Epithelial cell of prostate (primary cell): ENCODE data around the gene TMEM273.
A peak's percentile ranks its signal among the peaks of the same experiment; 100 is the strongest.

Experiments used
- DNase-seq: peaks from one replicate; pipeline ENCODE4 v3.0.0-alpha.2; 2011; ENCODE audit warnings: low read depth, low spot score
- H3K27ac ChIP-seq: fragments of 450-650 bp; 2 replicates; pipeline ENCODE4 v1.5.1; 2017; ENCODE audit warnings: mild to moderate bottlenecking

Gene TMEM273

DNA sequence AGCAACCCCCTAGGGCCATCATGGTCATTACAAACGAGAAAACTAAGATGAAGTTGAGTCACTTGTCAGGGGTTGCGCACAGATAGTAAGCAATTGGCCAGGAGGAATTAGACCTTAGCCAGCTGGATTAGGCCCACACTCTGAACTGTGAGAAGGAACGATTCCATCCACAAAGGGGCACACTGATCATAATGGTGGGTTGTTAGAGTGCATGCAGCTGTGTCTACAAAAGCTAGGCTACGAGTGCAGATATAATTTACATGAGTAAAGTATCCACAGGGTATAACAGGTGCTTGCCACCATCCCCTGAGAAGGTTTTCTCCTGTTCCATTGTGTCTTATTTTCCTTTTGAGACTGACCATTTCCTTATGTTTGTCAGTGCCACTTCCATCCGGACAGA, 37.8 kb downstream of the TMEM273 start:
- H3K27ac ChIP-seq: no peak overlapping the region
- DNase-seq: no peak

DNA sequence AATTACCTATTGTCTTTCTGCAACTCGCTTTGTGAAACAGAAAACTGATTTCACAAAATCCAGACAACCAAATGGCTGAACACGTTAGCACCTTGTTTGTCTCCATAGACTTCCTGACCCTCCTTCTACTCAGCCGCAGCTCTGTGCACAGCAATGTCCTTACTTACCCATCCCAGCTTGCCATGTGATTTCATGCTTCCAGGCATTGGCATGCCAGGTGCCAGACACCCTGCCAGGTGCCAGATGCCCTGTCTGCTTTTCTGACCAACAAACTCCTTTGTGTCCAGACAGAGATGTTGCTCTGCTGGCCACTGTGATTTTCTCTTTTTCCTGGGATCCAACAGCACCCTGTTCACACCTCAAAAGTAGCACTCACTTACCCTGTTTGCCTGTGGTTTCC, 38.3 kb downstream of the TMEM273 start:
- H3K27ac ChIP-seq: no peak overlapping the region
- no peak for DNase-seq

DNA sequence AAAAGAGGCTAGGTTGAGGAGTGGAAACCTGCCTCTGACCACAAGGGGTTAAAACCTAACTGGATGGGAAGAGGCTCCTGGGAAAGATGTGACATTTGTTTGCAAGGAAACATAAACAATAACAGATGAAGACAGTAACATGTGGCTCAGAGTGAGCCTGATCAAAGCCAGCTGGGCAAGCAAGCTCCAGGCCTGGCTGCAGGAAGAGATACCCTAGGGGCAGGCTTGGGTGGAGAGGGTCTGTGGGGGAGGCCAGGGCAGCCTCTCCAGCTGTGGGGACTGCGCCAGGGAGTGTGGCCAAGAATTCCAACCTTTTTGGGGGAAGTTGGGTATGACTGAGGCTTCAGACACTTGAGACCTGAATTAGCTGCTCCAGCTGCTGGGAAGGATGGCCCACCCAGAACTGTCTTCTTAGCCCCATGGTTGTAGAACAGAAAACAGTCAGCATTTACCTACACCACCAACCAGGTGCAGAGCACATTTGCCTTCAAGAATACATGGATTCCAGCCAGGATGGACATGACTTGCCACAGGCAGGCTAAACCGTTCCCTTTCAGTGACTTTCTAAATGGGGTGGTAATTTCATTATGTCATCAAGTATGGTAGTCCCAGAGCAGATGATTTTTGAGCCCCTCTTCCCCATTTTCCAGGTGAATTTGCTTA, 44.0 kb downstream of the TMEM273 start:
- no peak for DNase-seq
- H3K27ac ChIP-seq: no peak overlapping the region

DNA sequence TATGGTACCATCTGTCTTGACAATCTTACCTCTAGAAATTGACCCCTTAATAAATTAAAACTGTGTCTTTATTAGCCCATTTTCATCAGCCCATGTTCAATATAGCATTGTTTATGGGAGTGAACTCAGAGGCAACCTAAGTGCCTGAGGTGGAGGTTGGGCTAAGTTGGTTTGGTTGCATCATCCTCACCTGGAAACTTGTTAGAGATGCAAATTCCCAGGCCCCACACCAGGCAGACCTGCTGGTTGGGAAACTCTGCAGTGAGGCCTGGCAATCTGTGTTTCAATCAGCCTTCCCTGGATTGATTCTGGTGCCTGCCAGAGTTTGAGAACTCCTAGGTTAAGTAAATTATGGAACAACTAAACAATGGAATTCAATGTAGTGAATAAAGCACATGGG, 44.9 kb downstream of the TMEM273 start:
- H3K27ac ChIP-seq: no peak overlapping the region
- no peak for DNase-seq

DNA sequence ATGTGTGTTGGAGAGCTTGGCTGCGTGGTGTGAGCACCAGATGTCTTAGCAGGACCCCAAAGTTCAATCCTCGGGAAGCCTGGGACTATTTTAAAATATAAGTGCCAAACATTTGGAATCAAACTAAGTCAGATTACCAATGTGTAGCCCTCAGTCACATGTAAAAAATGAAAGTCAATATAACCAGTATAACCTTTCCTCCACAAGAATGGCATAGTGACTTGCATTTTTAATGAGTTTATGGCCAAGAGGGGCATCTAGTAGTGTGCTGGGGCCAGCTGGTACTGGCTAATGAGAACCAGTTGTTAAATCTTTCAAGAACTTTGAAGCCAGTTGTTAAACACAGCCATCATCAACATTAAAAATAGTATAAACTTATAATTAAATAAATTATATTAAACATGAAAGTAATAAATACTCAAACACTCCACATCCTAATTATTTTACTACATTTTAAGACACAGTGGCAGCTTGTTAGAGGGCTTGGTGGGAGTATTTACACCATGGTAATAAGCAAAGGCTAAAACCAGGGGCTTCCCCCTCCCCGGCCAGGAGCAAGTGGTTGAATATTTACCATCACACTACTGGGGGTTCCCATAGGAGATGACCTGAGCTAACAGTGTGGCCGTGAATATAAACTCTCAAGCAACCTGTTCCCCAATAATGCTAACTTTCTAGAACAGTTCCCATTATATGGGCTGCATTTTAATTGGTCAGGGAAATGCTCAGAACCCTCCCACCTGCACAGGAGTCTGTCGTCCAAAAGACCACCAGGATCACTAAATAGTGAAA, 46.5 kb downstream of the TMEM273 start:
- no peak overlapping the region for H3K27ac ChIP-seq
- DNase-seq: no peak

DNA sequence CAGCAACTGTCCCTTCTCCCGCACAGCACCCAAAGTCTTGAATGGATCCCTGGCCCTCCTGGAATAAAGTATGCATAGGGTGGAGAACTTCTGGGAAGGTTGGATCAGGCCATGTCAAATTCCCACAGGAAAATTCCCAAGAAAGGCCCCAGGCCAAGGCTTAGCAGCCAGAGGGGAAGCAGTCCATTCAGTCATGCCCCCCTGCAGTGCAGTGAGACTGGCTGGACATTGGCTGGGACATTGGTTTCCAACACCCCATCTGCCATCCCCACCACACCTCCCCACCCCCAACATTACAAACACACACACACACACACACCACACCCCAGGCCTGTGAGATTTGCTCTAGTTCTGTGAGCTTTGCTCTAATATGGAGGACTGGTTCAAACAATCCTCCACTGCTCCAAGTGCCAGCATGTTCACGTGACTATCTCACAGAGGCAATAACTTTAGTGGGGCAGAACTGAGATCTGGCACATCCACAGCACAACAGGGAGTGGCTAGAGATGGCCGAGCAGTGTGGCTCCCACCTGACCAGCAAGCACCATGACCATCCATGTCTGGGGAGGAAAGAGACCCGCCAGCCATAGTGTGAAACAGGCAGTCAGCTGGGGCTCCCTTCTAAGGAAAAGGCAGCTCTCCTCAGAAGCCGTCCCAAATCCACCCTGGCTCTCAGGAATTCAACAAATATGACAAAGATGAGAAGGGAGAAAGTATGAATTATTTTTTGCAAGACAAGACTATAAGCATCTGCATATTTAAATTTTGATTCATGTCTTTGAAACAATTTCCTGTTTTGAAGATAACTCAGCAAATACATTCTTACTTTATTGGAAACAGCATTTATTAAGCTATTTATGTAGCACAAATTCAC, 47.6 kb downstream of the TMEM273 start:
- H3K27ac ChIP-seq: no peak overlapping the region
- DNase-seq: no peak

DNA sequence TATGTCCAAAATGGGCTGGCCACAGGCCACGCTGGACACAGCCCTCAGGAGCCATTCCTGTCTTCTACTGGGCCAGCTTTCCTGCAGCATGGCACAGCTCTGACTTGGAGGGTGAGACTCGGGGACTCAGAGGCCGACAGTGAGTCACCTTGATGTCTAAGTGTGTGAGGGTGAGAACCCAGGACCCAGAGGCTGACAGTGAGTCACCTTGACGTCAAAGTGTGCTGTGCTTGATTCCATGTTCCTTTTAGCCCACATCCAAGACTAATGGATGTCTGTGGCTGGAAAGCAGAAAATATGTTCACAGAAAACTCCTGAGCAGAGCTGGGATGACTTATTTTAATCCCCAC, 48.4 kb downstream of the TMEM273 start:
- peak; percentile 37 for DNase-seq
- H3K27ac ChIP-seq: no peak overlapping the region

DNA sequence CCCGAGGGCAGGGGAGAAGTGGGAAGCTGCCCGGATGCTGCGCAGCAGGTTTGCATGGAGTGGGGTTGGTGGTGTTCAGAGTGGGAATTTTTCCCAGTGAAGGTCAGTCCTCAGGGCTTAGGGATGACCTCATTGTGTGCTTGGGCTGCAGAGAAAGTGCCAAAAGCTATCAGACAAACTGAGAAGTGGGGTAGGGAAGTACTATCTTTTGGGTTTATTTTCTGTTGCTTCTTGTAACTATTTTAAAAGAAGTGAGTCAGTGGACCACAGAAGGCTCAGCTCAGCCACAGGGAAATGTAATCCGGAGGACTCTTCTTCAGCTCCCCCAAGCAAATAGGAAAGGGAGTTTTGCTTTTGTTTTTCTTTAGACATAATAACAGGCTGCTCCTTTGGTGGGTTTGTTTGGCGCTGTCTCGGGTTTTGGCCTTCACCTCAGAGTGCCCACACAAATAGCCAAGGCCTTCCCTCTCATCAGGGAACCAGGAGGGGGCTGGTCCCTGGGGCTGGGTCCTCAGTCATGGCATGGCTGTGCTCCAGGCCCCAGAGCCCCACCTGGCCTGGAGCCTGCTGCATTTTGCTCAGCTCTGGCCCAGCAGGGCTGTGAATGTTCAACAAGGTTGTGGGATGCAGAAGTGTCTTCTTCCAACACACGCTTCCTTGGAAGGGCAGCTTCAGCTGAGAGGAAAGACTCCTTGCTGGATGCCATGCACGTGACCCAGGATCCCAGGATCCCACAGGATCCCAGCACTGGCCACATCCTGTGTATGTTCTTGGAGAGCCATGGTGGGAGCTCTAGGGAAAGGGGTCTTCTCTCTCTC, 49.0 kb downstream of the TMEM273 start:
- H3K27ac ChIP-seq: no peak overlapping the region
- DNase-seq: no peak

DNA sequence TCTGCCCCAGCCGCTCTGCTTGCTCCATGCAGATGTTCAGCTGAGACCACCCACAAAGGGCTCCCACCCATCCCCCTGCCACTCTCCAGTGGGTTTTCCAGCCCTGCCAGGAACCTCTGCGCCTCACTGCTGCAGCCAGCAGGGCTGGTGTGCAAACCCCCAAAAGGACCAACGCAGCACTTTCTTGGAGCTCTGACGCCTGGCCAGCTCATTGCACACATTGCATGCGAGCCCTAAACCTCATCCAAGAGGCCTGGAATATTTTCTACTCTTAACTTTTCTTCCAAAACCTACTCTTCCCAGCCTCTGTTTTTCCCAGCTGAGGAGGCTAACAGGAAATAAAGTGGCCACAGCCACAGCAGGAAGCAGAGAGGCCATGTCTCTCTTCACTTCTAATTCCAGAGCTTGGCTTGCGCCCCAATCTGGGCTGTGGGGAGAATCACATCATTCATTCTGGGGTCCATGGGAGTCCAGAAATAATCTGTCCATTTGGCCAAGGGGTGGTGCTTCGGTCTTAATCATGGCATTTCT, 49.8 kb downstream of the TMEM273 start:
- H3K27ac ChIP-seq: no peak overlapping the region
- no peak for DNase-seq

DNA sequence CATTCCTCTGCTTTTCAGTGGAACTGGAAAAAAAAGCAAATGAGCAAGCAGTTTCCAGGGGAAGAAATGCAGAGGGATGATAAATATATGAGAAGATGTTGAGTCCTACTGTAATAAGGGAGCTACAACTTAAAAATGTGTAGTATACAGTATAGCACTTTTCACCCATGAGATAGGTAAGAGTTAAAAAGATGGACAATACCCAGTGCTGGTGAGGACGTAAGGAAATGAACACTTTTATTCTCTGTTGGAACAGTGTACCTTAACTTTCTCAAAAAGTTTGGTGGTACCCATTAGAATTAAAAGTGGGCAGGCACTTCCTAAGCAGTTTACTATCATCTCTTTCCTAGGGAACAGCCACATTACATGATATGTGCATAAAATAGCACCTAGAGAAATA, 51.7 kb downstream of the TMEM273 start:
- no peak for DNase-seq
- H3K27ac ChIP-seq: no peak overlapping the region

DNA sequence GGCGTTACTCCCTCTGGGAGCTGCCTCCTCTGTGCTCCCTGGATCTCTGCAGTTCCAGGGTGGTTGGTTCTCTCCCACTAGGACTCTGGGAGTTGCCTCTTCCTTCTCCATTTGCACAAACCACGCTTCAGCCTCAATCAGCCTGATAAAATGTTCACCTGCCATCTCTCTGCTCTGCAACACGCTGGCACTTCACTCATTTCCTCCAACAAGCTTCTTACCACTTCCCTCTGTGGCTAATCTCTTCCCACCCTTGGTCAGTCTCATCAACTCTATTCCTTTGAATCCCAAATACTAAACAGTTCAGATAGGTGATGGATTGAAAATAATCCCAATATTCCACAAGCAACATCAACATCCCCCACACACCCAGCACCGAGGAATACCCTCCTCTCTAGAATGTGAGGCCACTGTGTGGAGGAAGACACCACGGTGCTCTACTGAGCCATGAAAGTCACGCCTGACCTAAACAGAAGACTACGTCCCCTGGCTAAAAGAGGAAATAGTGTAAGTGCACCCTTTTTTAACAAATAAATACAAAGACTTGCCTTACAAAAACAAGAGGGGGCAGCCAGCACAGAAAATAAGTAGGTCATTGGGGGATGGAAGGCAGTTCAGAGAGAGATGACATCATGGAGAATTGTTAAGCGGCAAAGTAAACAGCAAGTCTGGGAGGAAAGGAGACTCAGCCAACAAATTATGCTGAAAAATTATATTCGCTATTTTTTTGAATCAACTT, 52.4 kb downstream of the TMEM273 start:
- no peak for DNase-seq
- no peak overlapping the region for H3K27ac ChIP-seq

DNA sequence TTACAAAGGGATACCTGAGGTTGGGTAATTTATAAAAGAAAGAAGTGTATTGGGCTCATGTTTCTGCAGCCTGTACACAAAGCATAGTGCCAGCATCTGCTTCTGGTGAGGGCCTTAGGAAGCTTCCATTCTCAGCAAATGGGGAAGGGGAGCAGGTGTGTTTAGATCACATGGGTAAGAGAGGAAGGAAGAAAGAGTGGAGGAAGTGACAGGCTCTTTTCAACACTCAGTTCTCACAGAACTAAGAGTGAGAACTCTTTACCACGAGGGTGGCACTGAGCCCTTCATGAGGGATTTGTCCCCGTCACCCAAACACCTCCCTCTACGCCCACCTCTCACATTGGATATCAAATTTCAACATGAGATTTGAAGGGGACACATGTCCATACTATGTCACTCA, 53.9 kb downstream of the TMEM273 start:
- no peak overlapping the region for H3K27ac ChIP-seq
- no peak for DNase-seq

DNA sequence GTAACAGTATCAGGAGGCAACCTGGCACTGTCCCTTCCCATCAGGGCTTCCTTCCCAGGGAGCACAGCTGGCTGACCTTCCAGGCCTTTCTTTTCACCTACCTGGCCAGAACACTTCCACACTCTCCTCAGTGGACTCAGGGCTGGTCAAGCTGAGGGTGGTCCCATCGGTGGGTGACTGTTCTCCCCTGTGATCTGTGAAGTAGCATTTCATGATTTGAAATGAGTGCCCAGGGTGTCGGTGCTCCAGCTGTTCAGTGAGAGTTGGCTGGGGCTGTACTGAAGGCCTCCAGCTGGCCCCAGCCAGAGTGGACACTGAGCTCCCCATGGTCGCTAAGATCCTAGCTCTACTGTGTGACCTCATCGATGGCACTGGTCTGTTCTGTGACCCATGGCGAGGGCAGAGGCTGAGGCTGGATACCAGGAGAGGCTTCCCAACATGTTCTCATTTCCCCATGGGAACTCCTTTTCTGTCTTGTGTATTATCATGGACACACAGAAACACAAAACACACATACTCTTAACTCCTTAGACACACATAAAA, 54.4 kb downstream of the TMEM273 start, which contains the start of gene FAM170B:
Gene FAM170B, minus strand, starts transcription at position 316 of the 543 bp plus-strand sequence. Its CDS starts 103 bp downstream, at position 213.
- no peak for DNase-seq
- no peak within 1 kb of the TSS for H3K27ac ChIP-seq

DNA sequence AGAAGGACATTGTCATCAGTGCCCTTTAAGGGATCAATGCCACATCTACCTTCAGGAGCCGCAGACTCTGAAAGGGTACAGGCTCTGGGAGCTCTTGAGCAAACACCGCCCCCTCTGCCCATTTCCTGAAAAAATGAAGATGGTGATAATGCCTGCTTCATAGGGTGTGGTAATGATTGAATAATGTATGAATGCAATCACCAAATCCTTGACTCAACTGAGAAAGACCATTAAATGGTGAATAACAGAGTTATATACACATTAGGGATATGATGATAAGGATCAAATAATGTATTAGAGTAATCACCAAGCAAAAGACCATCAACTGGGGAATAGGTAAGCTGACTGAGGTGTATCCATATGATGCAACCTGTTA, 55.8 kb downstream of the TMEM273 start:
- no peak for DNase-seq
- no peak overlapping the region for H3K27ac ChIP-seq

DNA sequence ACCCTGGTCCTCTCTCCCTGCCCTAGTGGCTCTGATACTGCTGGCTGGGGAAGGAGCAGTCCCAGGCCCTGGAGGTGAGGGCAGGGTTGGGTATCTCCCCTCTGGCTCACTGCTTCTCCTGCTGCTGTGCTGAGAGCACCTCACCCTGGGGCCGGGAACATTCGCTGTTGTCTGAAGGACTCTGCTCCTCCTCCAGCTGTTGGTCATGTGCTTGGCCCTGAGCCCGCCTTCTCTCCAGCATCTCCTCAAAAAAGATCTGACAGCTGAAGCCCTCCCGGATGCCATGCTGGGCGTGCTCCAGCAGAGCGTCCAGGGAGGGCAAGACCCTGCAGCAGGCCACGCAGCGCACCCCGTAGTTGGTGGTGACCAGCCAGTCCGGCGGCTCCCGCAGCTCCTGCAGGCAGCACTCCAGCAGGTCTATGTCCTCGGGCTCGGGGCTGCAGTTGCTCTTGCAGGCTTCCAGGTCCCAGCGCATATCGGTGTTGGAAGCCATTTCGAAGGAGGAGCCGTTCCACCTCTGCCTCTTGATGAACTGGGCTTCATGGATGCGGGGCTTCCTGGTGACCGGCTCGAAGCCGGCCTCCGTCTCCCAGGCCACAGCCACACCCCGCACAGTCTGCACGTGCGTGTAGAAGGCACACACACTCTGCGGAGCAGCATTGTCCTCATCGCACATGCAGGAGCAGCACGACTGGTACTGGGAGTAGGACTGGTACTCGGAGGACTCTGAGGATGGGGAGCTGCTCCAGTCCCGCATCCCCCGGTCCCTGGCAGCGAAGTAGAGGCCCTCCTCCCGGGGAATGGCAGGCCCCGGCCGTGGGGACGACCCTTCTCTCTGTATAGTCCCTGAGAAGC, 56.5 kb downstream of the TMEM273 start:
- no peak for DNase-seq
- no peak overlapping the region for H3K27ac ChIP-seq

DNA sequence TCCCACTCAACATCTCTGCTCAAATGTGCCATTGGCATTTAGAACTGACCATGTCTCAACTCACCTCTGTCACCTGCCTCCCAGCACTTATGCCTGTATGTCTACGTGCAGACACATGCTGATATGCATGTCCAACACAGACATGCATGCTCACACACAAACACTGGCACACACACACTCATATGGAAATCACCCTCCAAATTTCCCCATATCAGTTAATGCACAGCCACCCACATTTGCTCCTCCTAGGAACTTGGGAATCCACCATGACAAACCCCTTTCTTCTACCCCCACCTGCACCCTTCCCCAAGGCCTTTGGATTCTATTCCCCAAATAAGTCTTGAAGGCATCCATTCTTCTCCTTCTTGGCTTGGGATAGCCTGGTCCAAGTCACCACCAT, 58.8 kb downstream of the TMEM273 start:
- DNase-seq: no peak
- H3K27ac ChIP-seq: no peak overlapping the region

DNA sequence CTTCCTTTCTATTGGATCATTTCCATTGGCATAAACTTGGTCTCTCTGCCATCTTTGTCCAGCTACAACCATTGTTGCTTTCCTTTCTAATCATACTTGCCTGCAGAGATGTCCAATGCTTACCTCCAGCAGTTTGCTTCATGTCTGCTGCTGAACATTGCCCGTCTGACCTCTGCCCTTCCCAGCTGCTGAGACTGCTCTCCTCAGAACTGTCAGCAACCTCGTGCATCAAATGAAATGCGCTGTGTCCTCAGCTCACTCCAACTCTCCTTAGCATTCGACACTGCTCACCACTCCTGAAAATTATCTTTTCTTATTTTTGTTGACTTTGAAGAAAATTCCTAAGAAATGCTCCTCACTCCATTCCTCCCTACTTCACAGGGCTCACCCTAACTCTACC, 59.3 kb downstream of the TMEM273 start:
- DNase-seq: no peak
- H3K27ac ChIP-seq: no peak overlapping the region
